ENCODE results near the gene FSD1L. TPM values are rescaled to one million over a fixed set of nuclear protein-coding genes. Genes with fewer than 3 reads are reported as not detected.

The FSD1L gene
- total RNA-seq, 1 experiment from 2014 or later, result 5.6 TPM

DNA sequence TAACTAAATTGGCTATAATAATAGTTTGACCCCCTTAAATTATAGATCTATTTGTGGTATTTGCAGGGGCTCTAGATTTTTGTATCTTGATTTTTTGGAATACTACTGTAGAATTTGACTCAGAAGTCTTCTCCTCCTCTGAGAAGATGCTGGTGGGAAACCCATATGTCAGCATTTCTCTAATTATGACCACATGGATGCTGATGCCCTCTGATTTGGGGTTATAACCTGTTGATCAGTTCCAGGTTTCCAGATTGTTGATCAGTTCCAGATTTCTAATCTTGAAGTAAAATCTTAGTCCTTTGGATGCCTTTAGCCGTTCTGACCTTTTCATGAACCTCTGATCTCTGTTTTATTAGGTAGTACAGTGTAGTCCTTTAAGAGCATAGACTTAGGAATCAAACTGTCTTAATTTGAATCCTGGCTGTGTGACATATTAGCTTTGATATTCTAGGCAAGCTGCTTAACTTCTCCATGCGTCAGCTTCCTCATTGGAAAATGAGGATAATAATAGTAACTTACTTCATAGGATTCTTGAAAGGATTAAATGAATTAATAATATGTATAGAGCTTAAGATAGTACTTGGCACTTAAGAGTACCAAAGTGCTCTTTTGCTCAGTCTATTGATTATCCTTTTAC lies 8.1 kb downstream of the FSD1L start:
- H3K4me3 ChIP-seq, result no peak overlapping the region
- no peaks in the 10 kb centered on the region for H4K20me1 ChIP-seq (ENCODE audit: insufficient read depth)
- CTCF ChIA-PET, result no interaction called here
- H3K27me3 ChIP-seq (ENCODE audit: insufficient read depth, low read depth), result no peaks in the 10 kb centered on the region
- intact Hi-C loops (cut with micrococcal nuclease; ENCODE audit: unreplicated experiment), result no loop called here
- no peaks in the 10 kb centered on the region for H3K9me3 ChIP-seq (ENCODE audit: insufficient read depth, low read depth)
- no peaks in the 10 kb centered on the region for H3K9me2 ChIP-seq (ENCODE audit: insufficient read depth)
- H3F3A ChIP-seq (ENCODE audit: insufficient read depth, low read depth), result no peaks in the 10 kb centered on the region
- no peak overlapping the region for H3K4me2 ChIP-seq
- H2AFZ ChIP-seq, result no peak overlapping the region
- BruUV-seq (replicated peaks), result no TSS peak
- TF ChIP-seq, protein P1, sequence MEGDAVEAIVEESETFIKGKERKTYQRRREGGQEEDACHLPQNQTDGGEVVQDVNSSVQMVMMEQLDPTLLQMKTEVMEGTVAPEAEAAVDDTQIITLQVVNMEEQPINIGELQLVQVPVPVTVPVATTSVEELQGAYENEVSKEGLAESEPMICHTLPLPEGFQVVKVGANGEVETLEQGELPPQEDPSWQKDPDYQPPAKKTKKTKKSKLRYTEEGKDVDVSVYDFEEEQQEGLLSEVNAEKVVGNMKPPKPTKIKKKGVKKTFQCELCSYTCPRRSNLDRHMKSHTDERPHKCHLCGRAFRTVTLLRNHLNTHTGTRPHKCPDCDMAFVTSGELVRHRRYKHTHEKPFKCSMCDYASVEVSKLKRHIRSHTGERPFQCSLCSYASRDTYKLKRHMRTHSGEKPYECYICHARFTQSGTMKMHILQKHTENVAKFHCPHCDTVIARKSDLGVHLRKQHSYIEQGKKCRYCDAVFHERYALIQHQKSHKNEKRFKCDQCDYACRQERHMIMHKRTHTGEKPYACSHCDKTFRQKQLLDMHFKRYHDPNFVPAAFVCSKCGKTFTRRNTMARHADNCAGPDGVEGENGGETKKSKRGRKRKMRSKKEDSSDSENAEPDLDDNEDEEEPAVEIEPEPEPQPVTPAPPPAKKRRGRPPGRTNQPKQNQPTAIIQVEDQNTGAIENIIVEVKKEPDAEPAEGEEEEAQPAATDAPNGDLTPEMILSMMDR (conservative IDR thresholded peaks at IDR 0.05), result no peak
- TF ChIP-seq EZH2 (IDR thresholded peaks at IDR 0.05; ENCODE audit: low read depth), result no peak
- no peaks in the 10 kb centered on the region for H3K79me2 ChIP-seq (ENCODE audit: low read depth)
- no peak for DNase-seq
- H3K36me3 ChIP-seq (ENCODE audit: low read depth), result no peaks in the 10 kb centered on the region
- H3K27ac ChIP-seq, result no peak overlapping the region
- no peaks in the 10 kb centered on the region for H3K4me1 ChIP-seq (replicated peaks; ENCODE audit: insufficient read depth)
- POLR2A ChIA-PET (ENCODE audit: unreplicated experiment), result no interaction called here

DNA sequence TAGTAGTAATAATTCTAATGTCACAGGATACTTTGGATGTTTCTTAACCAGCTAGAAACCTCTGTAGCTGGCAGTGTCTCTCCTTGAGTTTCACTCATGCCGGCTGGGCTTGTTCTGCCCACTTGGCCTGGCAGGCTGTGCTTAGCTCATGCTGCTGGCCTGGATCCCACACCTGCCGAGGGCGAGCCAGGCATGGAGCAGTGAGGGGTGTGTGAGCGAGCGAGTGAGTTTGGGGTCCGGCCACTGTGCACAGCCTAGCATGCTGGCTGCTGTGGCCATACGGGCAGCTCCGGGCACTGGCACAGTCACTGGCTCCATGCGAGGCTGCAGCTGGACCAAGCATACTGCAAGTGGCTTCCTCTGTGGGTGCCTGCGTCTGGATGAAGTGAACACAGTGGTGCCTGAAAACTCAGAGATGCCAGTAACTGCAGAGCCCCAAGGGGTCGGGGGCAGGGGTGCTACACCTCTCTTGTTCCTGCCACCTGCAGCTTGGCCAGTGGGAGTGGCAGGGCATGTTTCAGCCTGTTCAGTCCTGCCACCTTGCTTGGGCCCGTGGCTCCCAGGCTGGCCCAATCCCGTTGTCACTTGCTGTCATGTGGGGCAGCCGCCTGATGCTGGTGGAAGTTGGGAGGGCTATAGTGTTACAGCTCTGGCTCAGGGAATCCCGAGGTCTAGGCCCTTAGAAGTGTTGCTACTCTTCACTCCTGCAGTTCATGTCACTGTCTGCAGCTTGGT lies 9.9 kb downstream of the FSD1L start:
- TF ChIP-seq, protein P1 (conservative IDR thresholded peaks at IDR 0.05), result no peak
- no peak for TF ChIP-seq EZH2 (IDR thresholded peaks at IDR 0.05; ENCODE audit: low read depth)
- ChIA-PET POLR2A (ENCODE audit: unreplicated experiment) (interaction anchor here (0.6 kb wide), 1 partner anchor 187 kb away, joined by 17 read pairs; no protein-coding TSS in a partner anchor), CTCF (no interaction called here)
- Histone ChIP-seq H3K9me2 (ENCODE audit: insufficient read depth) (no peaks in the 10 kb centered on the region), H3K4me1 (replicated peaks; ENCODE audit: insufficient read depth) (no peaks in the 10 kb centered on the region), H3K79me2 (ENCODE audit: low read depth) (no peaks in the 10 kb centered on the region), H3K9me3 (ENCODE audit: insufficient read depth, low read depth) (no peaks in the 10 kb centered on the region), H4K20me1 (ENCODE audit: insufficient read depth) (no peaks in the 10 kb centered on the region), H3K27ac (no peak overlapping the region), H3K4me2 (no peak overlapping the region), H2AFZ (no peak overlapping the region), H3K4me3 (no peak overlapping the region), H3F3A (ENCODE audit: insufficient read depth, low read depth) (no peaks in the 10 kb centered on the region), H3K36me3 (ENCODE audit: low read depth) (no peaks in the 10 kb centered on the region), H3K27me3 (ENCODE audit: insufficient read depth, low read depth) (no peaks in the 10 kb centered on the region)
- intact Hi-C loops (cut with micrococcal nuclease; ENCODE audit: unreplicated experiment), result no loop called here
- no peak for DNase-seq
- BruUV-seq (replicated peaks), result no TSS peak

DNA sequence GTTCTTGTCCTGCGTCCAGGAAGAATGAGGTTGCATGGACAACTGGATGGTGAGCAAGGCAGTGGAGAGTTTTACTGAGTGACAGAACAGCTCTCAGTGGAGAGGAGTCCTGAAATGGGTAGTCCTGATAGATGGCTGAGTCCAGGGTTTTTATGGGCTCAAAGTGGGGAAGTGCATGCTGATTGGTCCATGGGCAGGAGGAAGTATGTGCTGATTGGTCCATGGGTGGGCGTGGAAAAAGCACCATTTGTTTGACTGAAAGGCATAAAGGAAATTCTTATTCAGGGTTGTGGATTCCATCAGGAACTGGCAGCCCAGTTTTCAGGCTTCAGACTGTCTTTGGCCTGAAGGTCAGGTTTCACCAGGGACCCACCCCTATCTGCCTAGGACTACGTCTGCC lies 10.6 kb downstream of the FSD1L start:
- Histone ChIP-seq H4K20me1 (ENCODE audit: insufficient read depth) (no peaks in the 10 kb centered on the region), H3K79me2 (ENCODE audit: low read depth) (no peaks in the 10 kb centered on the region), H2AFZ (no peak overlapping the region), H3K27ac (no peak overlapping the region), H3K9me2 (ENCODE audit: insufficient read depth) (no peaks in the 10 kb centered on the region), H3K4me3 (no peak overlapping the region), H3K4me1 (replicated peaks; ENCODE audit: insufficient read depth) (no peaks in the 10 kb centered on the region), H3K4me2 (no peak overlapping the region), H3K9me3 (ENCODE audit: insufficient read depth, low read depth) (no peaks in the 10 kb centered on the region), H3K27me3 (ENCODE audit: insufficient read depth, low read depth) (no peaks in the 10 kb centered on the region), H3F3A (ENCODE audit: insufficient read depth, low read depth) (no peaks in the 10 kb centered on the region), H3K36me3 (ENCODE audit: low read depth) (no peaks in the 10 kb centered on the region)
- no peak for DNase-seq
- ChIA-PET CTCF (no interaction called here), POLR2A (ENCODE audit: unreplicated experiment) (no interaction called here)
- intact Hi-C loops (cut with micrococcal nuclease; ENCODE audit: unreplicated experiment), result no loop called here
- TF ChIP-seq, protein P1 (conservative IDR thresholded peaks at IDR 0.05), result no peak
- TF ChIP-seq EZH2 (IDR thresholded peaks at IDR 0.05; ENCODE audit: low read depth), result no peak
- no TSS peak for BruUV-seq (replicated peaks)

Measured in PC-9 (cell line).